Duodenal mucosa (tissue), 2 donors: ENCODE measurements around the gene EOLA1.

Experiments used
- H3K27ac ChIP-seq: one replicate; pipeline ENCODE4 v1.7.0; 2013; ENCODE audit warnings: low read depth, low read length
- H3K27me3 ChIP-seq, 2 donors: one replicate each; pipeline ENCODE4 v1.7.0; 2013; ENCODE audit warnings: low read length in 2 of 2, control low read depth in 1 of 2; ENCODE audit not compliant: insufficient read depth in 2 of 2, control insufficient read depth in 1 of 2
- H3K36me3 ChIP-seq, 2 donors: one replicate each; pipeline ENCODE4 v1.7.0; 2013; ENCODE audit warnings: low read length in 2 of 2, control low read depth in 1 of 2; ENCODE audit not compliant: insufficient read depth in 2 of 2, control insufficient read depth in 1 of 2
- H3K4me1 ChIP-seq, 2 donors: one replicate each; pipeline ENCODE4 v1.7.0; 2013; ENCODE audit warnings: low read length in 2 of 2, control low read depth in 1 of 2; ENCODE audit not compliant: insufficient read depth in 2 of 2, control insufficient read depth in 1 of 2
- H3K4me3 ChIP-seq, 2 donors: one replicate each; pipeline ENCODE4 v1.7.0; 2013; ENCODE audit warnings: low read length in 2 of 2, low read depth in 1 of 2
- H3K9ac ChIP-seq, 2 donors: one replicate each; pipeline ENCODE4 v1.7.0; 2013; ENCODE audit warnings: low read length in 2 of 2, low read depth in 1 of 2
- H3K9me3 ChIP-seq, 2 donors: one replicate each; pipeline ENCODE4 v1.7.0; 2013; ENCODE audit warnings: low read length in 2 of 2, control low read depth in 1 of 2; ENCODE audit not compliant: control insufficient read depth in 1 of 2

Gene EOLA1

DNA sequence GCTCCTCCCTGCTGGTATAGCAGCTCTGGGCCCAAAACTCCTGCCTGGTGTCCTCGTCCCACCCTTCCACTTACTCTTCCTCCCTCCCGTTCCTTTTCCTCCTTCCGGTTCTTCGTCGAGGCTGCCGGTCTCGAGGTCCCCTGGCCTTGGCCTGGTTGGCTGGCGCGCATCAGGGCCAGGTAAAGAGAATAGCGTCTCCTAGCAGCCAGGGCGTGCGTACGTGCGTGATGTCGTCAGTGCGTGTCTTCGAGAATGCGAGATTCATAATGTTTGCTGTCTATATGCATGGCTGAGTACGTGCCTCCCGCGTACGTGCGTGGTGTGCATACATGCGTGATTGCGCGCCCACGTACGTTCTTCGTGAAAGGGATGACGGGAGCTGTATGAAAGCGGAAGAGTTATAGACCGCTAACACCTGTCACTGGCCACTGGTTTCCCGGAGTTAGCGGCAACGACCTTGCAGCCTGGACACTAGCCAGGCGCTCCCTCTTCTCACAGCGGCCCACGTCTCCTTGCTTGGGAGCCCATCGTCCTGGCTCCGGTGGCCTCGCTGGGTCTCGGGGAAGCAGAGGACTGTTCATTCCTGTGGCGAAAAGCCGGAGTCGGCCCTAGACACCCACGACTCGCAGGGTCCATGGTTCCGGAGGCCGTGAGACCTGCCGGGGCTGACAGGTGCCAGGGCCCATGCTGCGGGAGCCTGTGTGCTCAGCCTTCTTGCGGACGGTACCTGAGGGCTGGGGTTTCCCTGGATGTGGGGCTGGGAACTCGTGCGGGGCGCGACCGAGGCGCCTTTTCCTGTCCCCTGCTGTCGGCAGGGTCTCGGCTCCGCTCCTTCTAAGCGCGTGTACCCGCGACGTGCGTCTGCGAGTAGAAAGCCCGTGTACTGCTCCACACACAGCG lies at the start of gene EOLA1:
EOLA1 (plus strand) TSS at position 392 of the 900 bp plus-strand sequence. CDS start 4,619 bp downstream, outside the sequence.
- Histone ChIP-seq H3K36me3 (peaks cover 0 to 3% of the 10 kb centered on the region in 2 donors), H3K27ac (peak within 1 kb of the TSS; percentile 95), H3K27me3 (no peaks in the 10 kb centered on the region), H3K4me3 (peak within 1 kb of the TSS; percentile 81 to 88), H3K9me3 (no peaks in the 10 kb centered on the region), H3K4me1 (peaks cover 0 to 11% of the 10 kb centered on the region in 2 donors), H3K9ac (peak within 1 kb of the TSS; percentile 89 to 96)

GRCh38 chrX:149491812-149492211 lies 49.0 kb upstream of the EOLA1 start:
- Histone ChIP-seq H3K9me3 (no peaks in the 10 kb centered on the region), H3K27ac (no peak overlapping the region), H3K4me3 (no peak overlapping the region), H3K27me3 (no peaks in the 10 kb centered on the region), H3K9ac (no peak overlapping the region), H3K36me3 (peaks cover 19 to 62% of the 10 kb centered on the region in 2 donors), H3K4me1 (peaks cover 19 to 27% of the 10 kb centered on the region in 2 donors)

DNA sequence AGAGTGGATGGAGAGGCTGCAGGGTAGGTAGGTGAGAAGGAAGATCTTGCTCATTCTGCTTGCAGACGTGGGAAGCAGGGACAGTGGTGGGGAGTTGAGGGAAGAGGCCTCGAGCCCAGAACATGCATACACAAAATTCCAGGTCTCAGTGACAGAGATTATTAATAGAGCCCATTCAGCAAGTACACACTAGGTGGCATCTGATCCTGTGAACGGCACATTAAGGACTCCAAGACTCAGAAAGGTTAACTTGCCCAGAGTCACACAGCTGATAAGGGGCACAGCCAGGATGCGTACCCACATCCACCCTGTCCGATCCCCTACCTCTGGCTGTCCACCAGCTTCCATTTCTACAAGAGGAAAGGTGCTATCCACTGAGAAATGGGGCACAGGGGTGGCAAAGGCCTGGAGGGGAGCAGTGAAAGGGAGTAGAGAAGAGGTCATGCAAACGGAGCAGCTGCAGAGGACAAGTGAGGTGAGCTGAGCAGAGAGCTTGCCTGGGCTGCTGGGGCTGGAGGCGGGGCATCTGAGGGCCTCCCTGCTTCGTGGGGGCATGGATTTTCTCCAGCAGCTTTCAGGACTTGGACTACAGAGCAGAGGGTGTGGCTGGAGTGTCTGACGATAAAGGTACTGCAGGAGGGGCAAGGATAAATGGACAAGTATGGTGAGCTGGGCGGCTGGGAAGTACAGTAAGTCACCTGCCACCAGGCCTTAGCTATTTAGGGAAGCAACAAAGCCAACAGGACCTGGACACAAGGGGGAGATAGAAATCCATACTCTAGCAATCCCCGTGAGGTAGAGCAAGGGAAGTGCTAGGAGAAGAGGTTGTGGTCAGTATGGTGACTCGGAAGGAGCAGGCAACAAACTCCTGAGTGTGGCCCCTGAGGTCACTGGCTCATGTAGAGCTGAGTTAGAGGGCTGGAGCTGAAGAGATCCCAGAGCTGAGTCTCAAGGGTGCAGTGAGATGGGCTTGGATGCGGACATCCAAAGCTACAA lies 46.9 kb upstream of the EOLA1 start:
- H3K9me3 ChIP-seq: no peaks in the 10 kb centered on the region
- no peak overlapping the region for H3K9ac ChIP-seq
- no peak overlapping the region for H3K4me3 ChIP-seq
- peaks cover 27 to 65% of the 10 kb centered on the region in 2 donors for H3K36me3 ChIP-seq
- H3K27ac ChIP-seq: no peak overlapping the region
- peaks cover 19 to 27% of the 10 kb centered on the region in 2 donors for H3K4me1 ChIP-seq
- no peaks in the 10 kb centered on the region for H3K27me3 ChIP-seq

DNA sequence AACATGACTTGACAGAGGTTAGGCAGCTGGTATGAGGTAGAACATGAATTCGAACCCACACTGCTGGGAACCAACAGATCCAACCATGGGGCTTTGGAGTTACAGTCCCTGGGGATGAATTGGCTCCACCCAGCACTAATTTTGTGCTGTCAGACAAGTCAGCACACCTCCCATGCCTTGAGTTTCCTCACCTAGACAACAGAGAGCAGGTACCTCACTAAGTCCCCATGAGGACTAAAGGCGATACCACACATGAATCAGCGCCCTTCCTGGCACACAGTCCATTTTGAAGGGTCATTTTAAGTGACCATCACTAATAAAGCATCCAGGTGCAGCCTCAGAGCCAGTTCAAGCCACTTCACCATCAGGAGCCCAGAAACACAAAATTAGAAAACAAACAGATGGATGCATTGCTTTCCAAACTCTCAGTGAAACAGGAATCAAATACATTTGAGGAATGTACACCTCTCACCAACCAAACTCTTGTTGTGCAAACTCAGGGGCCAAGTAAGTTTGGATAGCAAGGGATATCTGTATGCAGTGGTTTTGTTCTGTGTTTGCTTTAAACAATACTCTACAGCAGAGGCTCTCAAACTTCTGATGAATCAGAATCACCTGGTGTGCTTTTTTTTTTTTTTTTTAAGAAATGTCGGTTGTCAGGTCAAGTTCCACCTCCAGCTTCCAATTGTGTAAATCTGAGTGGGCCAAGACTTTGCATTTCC lies 45.8 kb upstream of the EOLA1 start:
- H3K4me1 ChIP-seq: peaks cover 19 to 27% of the 10 kb centered on the region in 2 donors
- H3K9me3 ChIP-seq: no peaks in the 10 kb centered on the region
- peaks cover 26 to 63% of the 10 kb centered on the region in 2 donors for H3K36me3 ChIP-seq
- no peak overlapping the region for H3K4me3 ChIP-seq
- no peaks in the 10 kb centered on the region for H3K27me3 ChIP-seq
- H3K27ac ChIP-seq: no peak overlapping the region
- H3K9ac ChIP-seq: no peak overlapping the region

- no peaks in the 10 kb centered on the region for H3K27me3 ChIP-seq
- peaks cover 22 to 61% of the 10 kb centered on the region in 2 donors for H3K36me3 ChIP-seq
- H3K27ac ChIP-seq: no peak overlapping the region
- no peak overlapping the region for H3K4me3 ChIP-seq
- peaks cover 19 to 27% of the 10 kb centered on the region in 2 donors for H3K4me1 ChIP-seq
- no peaks in the 10 kb centered on the region for H3K9me3 ChIP-seq
- H3K9ac ChIP-seq: no peak overlapping the region
These were observed 45.2 kb upstream of the EOLA1 start for GRCh38 chrX:149495573-149496071.

- H3K4me3 ChIP-seq: no peak overlapping the region
- H3K27me3 ChIP-seq: no peaks in the 10 kb centered on the region
- no peak overlapping the region for H3K9ac ChIP-seq
- H3K4me1 ChIP-seq: peaks cover 19 to 31% of the 10 kb centered on the region in 2 donors
- peaks cover 20 to 64% of the 10 kb centered on the region in 2 donors for H3K36me3 ChIP-seq
- no peak overlapping the region for H3K27ac ChIP-seq
- H3K9me3 ChIP-seq: no peaks in the 10 kb centered on the region
These were observed 43.8 kb upstream of the EOLA1 start for GRCh38 chrX:149497054-149497453.

DNA sequence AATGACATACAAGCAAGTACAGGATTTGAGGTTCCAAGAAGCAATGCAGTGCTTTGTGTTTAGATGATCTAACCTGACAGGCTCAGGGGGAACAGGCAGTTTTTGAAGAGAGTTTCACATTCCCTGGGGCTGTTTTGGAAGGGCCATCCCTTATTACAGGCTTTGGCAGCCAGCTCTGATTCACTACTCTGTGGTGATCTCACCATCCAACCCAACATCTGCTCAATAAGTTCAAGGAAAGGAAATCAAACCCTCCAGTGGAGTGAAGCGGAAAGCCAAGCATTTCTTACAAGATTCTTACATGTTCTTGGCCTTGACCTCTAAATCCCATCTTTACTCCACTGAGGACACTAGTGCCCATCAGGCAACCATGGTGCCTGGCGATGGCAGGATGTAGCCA lies 43.2 kb upstream of the EOLA1 start:
- H3K27ac ChIP-seq: no peak overlapping the region
- no peaks in the 10 kb centered on the region for H3K27me3 ChIP-seq
- H3K9ac ChIP-seq: no peak overlapping the region
- peaks cover 14 to 25% of the 10 kb centered on the region in 2 donors for H3K4me1 ChIP-seq
- H3K9me3 ChIP-seq: no peaks in the 10 kb centered on the region
- peaks cover 20 to 67% of the 10 kb centered on the region in 2 donors for H3K36me3 ChIP-seq
- H3K4me3 ChIP-seq: no peak overlapping the region

DNA sequence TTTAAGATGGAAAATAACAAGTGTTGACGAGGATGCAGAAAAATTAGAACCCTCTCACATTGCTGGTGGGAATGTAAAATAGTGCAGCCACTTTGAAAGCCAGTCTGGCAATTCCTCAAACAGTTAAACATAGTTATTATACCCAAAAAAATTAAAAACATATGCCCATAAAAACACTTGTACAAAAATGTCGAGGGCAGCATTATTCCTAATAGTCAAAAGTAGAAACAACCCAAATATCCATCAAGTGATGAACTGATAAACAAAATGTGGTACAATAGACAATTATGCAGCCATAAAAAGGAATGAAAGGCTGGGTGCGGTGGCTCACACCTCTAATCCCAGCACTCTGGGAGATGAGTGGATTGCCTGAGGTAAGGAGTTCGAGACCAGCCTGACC lies 42.0 kb upstream of the EOLA1 start:
- Histone ChIP-seq H3K27me3 (no peaks in the 10 kb centered on the region), H3K4me1 (peaks cover 2 to 14% of the 10 kb centered on the region in 2 donors), H3K9me3 (no peaks in the 10 kb centered on the region), H3K27ac (no peak overlapping the region), H3K4me3 (no peak overlapping the region), H3K9ac (no peak overlapping the region), H3K36me3 (peaks cover 20 to 56% of the 10 kb centered on the region in 2 donors)

DNA sequence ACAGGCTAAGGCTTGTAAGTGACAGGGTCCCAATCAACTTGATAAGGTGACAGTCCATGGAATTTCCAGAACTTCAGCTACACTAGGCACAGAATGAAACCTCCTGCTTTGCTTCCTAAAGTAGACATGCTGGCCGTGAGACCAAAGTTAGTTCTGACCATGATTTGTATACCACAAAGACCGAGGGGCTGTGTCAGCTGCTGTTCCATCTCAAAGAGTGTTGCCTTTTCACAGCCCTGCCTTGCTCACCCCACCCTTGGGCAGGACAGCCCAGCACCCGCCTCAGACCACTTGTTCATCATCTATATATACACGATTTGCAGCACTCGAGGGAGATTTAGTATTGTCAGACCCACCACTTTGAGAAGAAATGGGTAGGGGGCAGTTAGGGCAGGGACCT lies 41.0 kb upstream of the EOLA1 start:
- H3K36me3 ChIP-seq: peaks cover 20 to 49% of the 10 kb centered on the region in 2 donors
- no peak overlapping the region for H3K27ac ChIP-seq
- H3K4me3 ChIP-seq: no peak overlapping the region
- H3K9me3 ChIP-seq: no peaks in the 10 kb centered on the region
- no peak overlapping the region for H3K9ac ChIP-seq
- peaks cover 0 to 10% of the 10 kb centered on the region in 2 donors for H3K4me1 ChIP-seq
- no peaks in the 10 kb centered on the region for H3K27me3 ChIP-seq
